ENCODE results near the gene SS18L1. TPM values are rescaled to one million over a fixed set of nuclear protein-coding genes. Genes with fewer than 3 reads are reported as not detected.

SS18L1 gene
- total and polyA plus RNA-seq, 2 experiments from 2014 or later: 6.5 to 32.6 TPM

DNA sequence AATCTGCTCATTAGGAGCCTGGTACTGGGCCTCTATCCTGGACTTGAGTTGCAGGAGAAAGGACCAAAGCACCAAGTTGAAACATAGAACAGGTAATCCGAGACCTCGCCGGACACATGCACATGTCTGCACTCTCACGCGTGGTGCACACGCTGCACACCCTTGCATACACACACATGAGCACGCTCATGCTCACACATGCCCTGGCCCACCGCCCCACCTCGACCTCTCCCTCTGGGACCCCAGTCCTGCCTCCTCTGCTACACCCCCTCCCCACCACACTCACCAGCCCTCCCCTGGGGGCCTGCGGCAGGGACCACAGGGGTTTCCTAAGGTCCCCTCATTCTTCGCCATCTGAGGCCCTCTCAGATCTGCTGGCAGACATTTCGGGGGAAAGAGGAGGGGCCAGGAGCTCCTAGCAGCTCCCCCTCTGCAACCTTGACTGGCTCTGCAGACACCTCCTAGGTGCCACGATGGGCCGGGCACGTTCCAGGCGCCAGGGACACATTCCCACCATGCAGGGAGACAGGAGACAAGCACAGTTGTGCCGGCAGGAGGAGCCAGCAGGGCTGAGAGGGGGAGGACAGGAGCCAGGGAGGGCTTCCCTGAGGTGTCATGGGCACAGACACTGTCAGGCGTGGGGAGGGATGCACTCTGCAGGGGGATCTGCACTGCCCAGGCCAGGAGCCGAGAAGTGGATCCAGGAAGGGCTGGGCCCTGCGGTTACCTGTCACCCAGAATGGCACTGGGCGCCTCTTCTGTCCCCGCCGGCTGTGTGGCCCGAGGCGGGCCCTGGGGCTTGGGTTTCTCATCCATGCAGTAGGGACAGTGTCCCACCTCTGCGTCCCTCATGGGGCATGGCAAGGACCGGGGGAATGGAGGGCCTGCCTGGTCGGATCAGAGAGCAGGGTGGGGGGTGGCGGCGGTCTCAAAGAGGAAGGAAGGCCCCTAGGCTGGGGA lies 46.9 kb upstream of the SS18L1 start (continued):
- TF ChIP-seq, protein P1, sequence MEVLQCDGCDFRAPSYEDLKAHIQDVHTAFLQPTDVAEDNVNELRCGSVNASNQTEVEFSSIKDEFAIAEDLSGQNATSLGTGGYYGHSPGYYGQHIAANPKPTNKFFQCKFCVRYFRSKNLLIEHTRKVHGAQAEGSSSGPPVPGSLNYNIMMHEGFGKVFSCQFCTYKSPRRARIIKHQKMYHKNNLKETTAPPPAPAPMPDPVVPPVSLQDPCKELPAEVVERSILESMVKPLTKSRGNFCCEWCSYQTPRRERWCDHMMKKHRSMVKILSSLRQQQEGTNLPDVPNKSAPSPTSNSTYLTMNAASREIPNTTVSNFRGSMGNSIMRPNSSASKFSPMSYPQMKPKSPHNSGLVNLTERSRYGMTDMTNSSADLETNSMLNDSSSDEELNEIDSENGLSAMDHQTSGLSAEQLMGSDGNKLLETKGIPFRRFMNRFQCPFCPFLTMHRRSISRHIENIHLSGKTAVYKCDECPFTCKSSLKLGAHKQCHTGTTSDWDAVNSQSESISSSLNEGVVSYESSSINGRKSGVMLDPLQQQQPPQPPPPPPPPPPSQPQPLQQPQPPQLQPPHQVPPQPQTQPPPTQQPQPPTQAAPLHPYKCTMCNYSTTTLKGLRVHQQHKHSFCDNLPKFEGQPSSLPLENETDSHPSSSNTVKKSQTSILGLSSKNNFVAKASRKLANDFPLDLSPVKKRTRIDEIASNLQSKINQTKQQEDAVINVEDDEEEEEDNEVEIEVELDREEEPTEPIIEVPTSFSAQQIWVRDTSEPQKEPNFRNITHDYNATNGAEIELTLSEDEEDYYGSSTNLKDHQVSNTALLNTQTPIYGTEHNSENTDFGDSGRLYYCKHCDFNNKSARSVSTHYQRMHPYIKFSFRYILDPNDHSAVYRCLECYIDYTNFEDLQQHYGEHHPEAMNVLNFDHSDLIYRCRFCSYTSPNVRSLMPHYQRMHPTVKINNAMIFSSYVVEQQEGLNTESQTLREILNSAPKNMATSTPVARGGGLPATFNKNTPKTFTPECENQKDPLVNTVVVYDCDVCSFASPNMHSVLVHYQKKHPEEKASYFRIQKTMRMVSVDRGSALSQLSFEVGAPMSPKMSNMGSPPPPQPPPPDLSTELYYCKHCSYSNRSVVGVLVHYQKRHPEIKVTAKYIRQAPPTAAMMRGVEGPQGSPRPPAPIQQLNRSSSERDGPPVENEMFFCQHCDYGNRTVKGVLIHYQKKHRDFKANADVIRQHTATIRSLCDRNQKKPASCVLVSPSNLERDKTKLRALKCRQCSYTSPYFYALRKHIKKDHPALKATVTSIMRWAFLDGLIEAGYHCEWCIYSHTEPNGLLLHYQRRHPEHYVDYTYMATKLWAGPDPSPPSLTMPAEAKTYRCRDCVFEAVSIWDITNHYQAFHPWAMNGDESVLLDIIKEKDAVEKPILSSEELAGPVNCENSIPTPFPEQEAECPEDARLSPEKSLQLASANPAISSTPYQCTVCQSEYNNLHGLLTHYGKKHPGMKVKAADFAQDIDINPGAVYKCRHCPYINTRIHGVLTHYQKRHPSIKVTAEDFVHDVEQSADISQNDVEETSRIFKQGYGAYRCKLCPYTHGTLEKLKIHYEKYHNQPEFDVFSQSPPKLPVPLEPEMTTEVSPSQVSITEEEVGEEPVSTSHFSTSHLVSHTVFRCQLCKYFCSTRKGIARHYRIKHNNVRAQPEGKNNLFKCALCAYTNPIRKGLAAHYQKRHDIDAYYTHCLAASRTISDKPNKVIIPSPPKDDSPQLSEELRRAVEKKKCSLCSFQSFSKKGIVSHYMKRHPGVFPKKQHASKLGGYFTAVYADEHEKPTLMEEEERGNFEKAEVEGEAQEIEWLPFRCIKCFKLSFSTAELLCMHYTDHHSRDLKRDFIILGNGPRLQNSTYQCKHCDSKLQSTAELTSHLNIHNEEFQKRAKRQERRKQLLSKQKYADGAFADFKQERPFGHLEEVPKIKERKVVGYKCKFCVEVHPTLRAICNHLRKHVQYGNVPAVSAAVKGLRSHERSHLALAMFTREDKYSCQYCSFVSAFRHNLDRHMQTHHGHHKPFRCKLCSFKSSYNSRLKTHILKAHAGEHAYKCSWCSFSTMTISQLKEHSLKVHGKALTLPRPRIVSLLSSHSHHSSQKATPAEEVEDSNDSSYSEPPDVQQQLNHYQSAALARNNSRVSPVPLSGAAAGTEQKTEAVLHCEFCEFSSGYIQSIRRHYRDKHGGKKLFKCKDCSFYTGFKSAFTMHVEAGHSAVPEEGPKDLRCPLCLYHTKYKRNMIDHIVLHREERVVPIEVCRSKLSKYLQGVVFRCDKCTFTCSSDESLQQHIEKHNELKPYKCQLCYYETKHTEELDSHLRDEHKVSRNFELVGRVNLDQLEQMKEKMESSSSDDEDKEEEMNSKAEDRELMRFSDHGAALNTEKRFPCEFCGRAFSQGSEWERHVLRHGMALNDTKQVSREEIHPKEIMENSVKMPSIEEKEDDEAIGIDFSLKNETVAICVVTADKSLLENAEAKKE (CRISPR knock-in tag; IDR thresholded peaks at IDR 0.05): no peak

DNA sequence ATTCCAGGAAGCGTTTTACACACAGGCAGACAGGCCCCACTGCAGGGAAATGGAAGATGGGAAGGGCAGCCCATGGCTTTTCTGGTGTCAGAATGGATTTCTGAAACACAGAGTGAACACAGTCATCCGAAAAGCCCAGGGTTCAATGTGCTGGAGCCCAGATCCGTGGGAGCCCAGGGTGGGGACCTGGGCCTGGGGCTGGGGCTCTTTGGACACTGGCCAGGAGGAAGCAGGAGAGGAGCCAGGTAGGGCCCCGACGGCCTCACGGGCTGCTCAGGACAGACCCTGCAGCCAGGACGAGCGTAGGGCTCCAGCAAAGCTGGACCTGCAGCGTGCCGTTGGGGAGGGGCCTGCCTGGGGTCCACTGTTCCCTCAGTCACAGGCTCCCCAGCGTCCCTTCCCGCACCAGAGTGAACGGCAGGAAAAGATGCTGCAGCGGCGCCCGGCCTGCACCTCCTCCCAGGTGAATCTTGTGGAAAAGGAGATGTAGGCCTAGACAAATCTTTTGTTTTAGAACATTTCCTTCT lies 45.6 kb upstream of the SS18L1 start:
- Mint-ChIP-seq H3K9me3 (no peaks in the 10 kb centered on the region; the same call in 2 of the 3 replicates), H3K27me3 (ENCODE audit: insufficient read depth, low read depth, poor library complexity) (peaks cover 8% of the 10 kb centered on the region), H3K4me3 (no peak overlapping the region), H3K4me1 (no peaks in the 10 kb centered on the region; the same call in 2 of the 3 replicates), H3K36me3 (ENCODE audit: low read depth) (no peaks in the 10 kb centered on the region; the same call in 2 of the 3 replicates), H3K27ac (no peak overlapping the region)
- H3F3A ChIP-seq (replicated peaks; ENCODE audit: low read depth): no peaks in the 10 kb centered on the region
- no peak overlapping the region for H3K4me2 ChIP-seq
- no peaks in the 10 kb centered on the region for H3K9me2 ChIP-seq (ENCODE audit: insufficient read depth)
- H3K79me2 ChIP-seq (replicated peaks; ENCODE audit: insufficient read depth): no peaks in the 10 kb centered on the region
- DNase-seq (ENCODE audit: low spot score): peak; percentile 33
- no peaks in the 10 kb centered on the region for H4K20me1 ChIP-seq (replicated peaks; ENCODE audit: insufficient read depth)
- ATAC-seq: peak; percentile 68
- no peaks in the 10 kb centered on the region for H3K4me1 ChIP-seq (ENCODE audit: insufficient read depth)
- H3K27me3 ChIP-seq (ENCODE audit: insufficient read depth): no peaks in the 10 kb centered on the region
- H3K27ac ChIP-seq (ENCODE audit: low read depth): no peak overlapping the region
- no peaks in the 10 kb centered on the region for H3K36me3 ChIP-seq (ENCODE audit: insufficient read depth)
- H3K4me3 ChIP-seq: no peak overlapping the region
- H2AFZ ChIP-seq: no peak overlapping the region; the same call in 1 of the 2 replicates
- TF ChIP-seq EZH2 (IDR thresholded peaks at IDR 0.05; ENCODE audit: low read depth, unreplicated experiment): no peak
- no peak for TF ChIP-seq ZNF331 (CRISPR knock-in tag; IDR thresholded peaks at IDR 0.05; ENCODE audit: low read depth)
- TF ChIP-seq, protein P1 (CRISPR knock-in tag; IDR thresholded peaks at IDR 0.05): no peak
- no peak for TF ChIP-seq ZNF114 (CRISPR knock-in tag; IDR thresholded peaks at IDR 0.05)
